ENCODE data around the gene SVOPL. TPM values are rescaled to one million over a fixed set of nuclear protein-coding genes. Genes with fewer than 3 reads are reported as not detected.

Gene SVOPL
- total and polyA plus RNA-seq, 2 donors (not counting 3 experiments of a cell fraction or from before 2014, with no cell fraction given) = not detected

- BruUV-seq (replicated peaks) = no TSS peak
- no peak overlapping the region for H3K27ac ChIP-seq (ENCODE audit: insufficient read depth, low read depth, low read length)
- FAIRE-seq = no peak
- CTCF ChIA-PET = no interaction called here
- H3K9ac ChIP-seq (replicated peaks; ENCODE audit: extremely low read depth, insufficient read depth, low read length) = no peak overlapping the region
- no peaks in the 10 kb centered on the region for H3K9me1 ChIP-seq (replicated peaks; ENCODE audit: control insufficient read depth, extremely low read depth, insufficient read depth, low read length)
- H3K4me3 ChIP-seq (replicated peaks in 1 of 3; ENCODE audit: insufficient read depth in 1 of 3, low read depth in 1 of 3, low read length in 3 of 3) = no peak overlapping the region
- POLR2A ChIA-PET = interaction anchor here (0.6 kb wide), 1 partner anchor 72 kb away, joined by 3 read pairs; no protein-coding TSS in a partner anchor
- H3K79me2 ChIP-seq (ENCODE audit: control insufficient read depth, insufficient read depth, low read length) = no peaks in the 10 kb centered on the region
- intact Hi-C loops (cut with micrococcal nuclease) (no loop called here), dilution Hi-C loops (cut with MboI; ENCODE audit: extremely low pct_ligation_motif_present, low sequenced_read_pairs) (no loop called here)
- no peaks in the 10 kb centered on the region for H3K9me3 ChIP-seq (replicated peaks; ENCODE audit: control insufficient read depth, insufficient read depth, low read length)
- H4K20me1 ChIP-seq (replicated peaks; ENCODE audit: control insufficient read depth, extremely low read depth, insufficient read depth, low read length) = no peaks in the 10 kb centered on the region
- DNase-seq (ENCODE audit: low read depth, low spot score) = no peak
- H3K27me3 ChIP-seq (ENCODE audit: control insufficient read depth in 2 of 2, insufficient read depth in 2 of 2, low read length in 2 of 2) = no peaks in the 10 kb centered on the region
- no peak overlapping the region for H3K4me2 ChIP-seq (ENCODE audit: insufficient read depth, low read length)
- no peaks in the 10 kb centered on the region for H3K36me3 ChIP-seq (ENCODE audit: control insufficient read depth in 2 of 2, extremely low read depth in 1 of 2, insufficient read depth in 2 of 2, low read length in 2 of 2)
- no peak overlapping the region for H2AFZ ChIP-seq (ENCODE audit: low read depth, low read length)
- TF ChIP-seq JUN (IDR thresholded peaks at IDR 0.05; ENCODE audit: borderline replicate concordance, insufficient read depth, insufficient read length, low read depth) = no peak
- TF ChIP-seq GATA2 (IDR thresholded peaks at IDR 0.05; ENCODE audit: insufficient read depth, insufficient read length, low read depth, low read length) = no peak
- no peak for TF ChIP-seq MAX (IDR thresholded peaks at IDR 0.05; ENCODE audit: insufficient read depth, insufficient read length)
- no peak for TF ChIP-seq CTCF (IDR thresholded peaks at IDR 0.05; ENCODE audit: extremely low read depth in 1 of 2, insufficient read depth in 1 of 2, low read depth in 1 of 2, low read length in 2 of 2)
- TF ChIP-seq POLR2A (IDR thresholded peaks at IDR 0.05; ENCODE audit: low read depth, low read length) = no peak
- TF ChIP-seq MYC (IDR thresholded peaks at IDR 0.05; ENCODE audit: low read depth, low read length) = no peak
- no peak for TF ChIP-seq EZH2 (IDR thresholded peaks at IDR 0.05; ENCODE audit: borderline replicate concordance, low read depth, low read length, severe bottlenecking)
- no peak for TF ChIP-seq POLR2AphosphoS5 (IDR thresholded peaks at IDR 0.05; ENCODE audit: insufficient read depth, low read depth, low read length)
- TF ChIP-seq FOS (IDR thresholded peaks at IDR 0.05; ENCODE audit: borderline replicate concordance, insufficient read depth, low read length) = no peak
- H3K4me1 ChIP-seq (ENCODE audit: control insufficient read depth, extremely low read depth, insufficient read depth, low read length) = no peaks in the 10 kb centered on the region
Observed at GRCh38 chr7:138750473-138750872, 49.3 kb upstream of the SVOPL start.
